ENCODE measurements around the gene FARP1.

FARP1 gene

GRCh38 chr13:98332222-98332621 is 189.3 kb downstream of the FARP1 start:
- TF ChIP-seq CTCF (conservative IDR thresholded peaks at IDR 0.05; ENCODE audit: control insufficient read depth, insufficient read depth, low read depth, low read length): no peak
- no peak for DNase-seq (ENCODE audit: low read depth)
- H3K4me3 ChIP-seq (ENCODE audit: control insufficient read depth, low read depth, low read length): no peak overlapping the region

- TF ChIP-seq CTCF (conservative IDR thresholded peaks at IDR 0.05; ENCODE audit: control insufficient read depth, insufficient read depth, low read depth, low read length): no peak
- DNase-seq (ENCODE audit: low read depth): no peak
- H3K4me3 ChIP-seq (ENCODE audit: control insufficient read depth, low read depth, low read length): no peak overlapping the region
Measured at GRCh38 chr13:98332691-98333090, 189.8 kb downstream of the FARP1 start.

GRCh38 chr13:98333486-98333885 is 190.6 kb downstream of the FARP1 start:
- no peak overlapping the region for H3K4me3 ChIP-seq (ENCODE audit: control insufficient read depth, low read depth, low read length)
- TF ChIP-seq CTCF (conservative IDR thresholded peaks at IDR 0.05; ENCODE audit: control insufficient read depth, insufficient read depth, low read depth, low read length): no peak
- DNase-seq (ENCODE audit: low read depth): no peak

GRCh38 chr13:98334620-98335205 is 191.8 kb downstream of the FARP1 start:
- no peak for TF ChIP-seq CTCF (conservative IDR thresholded peaks at IDR 0.05; ENCODE audit: control insufficient read depth, insufficient read depth, low read depth, low read length)
- H3K4me3 ChIP-seq (ENCODE audit: control insufficient read depth, low read depth, low read length): no peak overlapping the region
- no peak for DNase-seq (ENCODE audit: low read depth)

- TF ChIP-seq CTCF (conservative IDR thresholded peaks at IDR 0.05; ENCODE audit: control insufficient read depth, insufficient read depth, low read depth, low read length): no peak
- H3K4me3 ChIP-seq (ENCODE audit: control insufficient read depth, low read depth, low read length): no peak overlapping the region
- no peak for DNase-seq (ENCODE audit: low read depth)
Measured at GRCh38 chr13:98335721-98336120, 192.8 kb downstream of the FARP1 start.

GRCh38 chr13:98338310-98338709 is 195.4 kb downstream of the FARP1 start:
- no peak overlapping the region for H3K4me3 ChIP-seq (ENCODE audit: control insufficient read depth, low read depth, low read length)
- TF ChIP-seq CTCF (conservative IDR thresholded peaks at IDR 0.05; ENCODE audit: control insufficient read depth, insufficient read depth, low read depth, low read length): no peak
- DNase-seq (ENCODE audit: low read depth): no peak
